ENCODE measurements around the gene TOMM22. TPM values are rescaled to one million over a fixed set of nuclear protein-coding genes. Genes with fewer than 3 reads are reported as not detected.

TOMM22 gene
- total RNA-seq, 1 experiment from 2014 or later = 105 TPM

- Mint-ChIP-seq H3K4me1 (ENCODE audit: low read depth, unreplicated experiment) (peaks cover 22% of the 10 kb centered on the region), H3K36me3 (ENCODE audit: insufficient read depth, unreplicated experiment) (peaks cover 28% of the 10 kb centered on the region), H3K9me3 (ENCODE audit: low read depth, unreplicated experiment) (no peaks in the 10 kb centered on the region), H3K27ac (ENCODE audit: unreplicated experiment) (no peak overlapping the region), H3K4me3 (ENCODE audit: low read depth, unreplicated experiment) (no peak overlapping the region), H3K27me3 (ENCODE audit: unreplicated experiment) (no peaks in the 10 kb centered on the region)
- intact Hi-C loops (cut with micrococcal nuclease; ENCODE audit: unreplicated experiment) = no loop called here
- TF ChIP-seq, protein P1, sequence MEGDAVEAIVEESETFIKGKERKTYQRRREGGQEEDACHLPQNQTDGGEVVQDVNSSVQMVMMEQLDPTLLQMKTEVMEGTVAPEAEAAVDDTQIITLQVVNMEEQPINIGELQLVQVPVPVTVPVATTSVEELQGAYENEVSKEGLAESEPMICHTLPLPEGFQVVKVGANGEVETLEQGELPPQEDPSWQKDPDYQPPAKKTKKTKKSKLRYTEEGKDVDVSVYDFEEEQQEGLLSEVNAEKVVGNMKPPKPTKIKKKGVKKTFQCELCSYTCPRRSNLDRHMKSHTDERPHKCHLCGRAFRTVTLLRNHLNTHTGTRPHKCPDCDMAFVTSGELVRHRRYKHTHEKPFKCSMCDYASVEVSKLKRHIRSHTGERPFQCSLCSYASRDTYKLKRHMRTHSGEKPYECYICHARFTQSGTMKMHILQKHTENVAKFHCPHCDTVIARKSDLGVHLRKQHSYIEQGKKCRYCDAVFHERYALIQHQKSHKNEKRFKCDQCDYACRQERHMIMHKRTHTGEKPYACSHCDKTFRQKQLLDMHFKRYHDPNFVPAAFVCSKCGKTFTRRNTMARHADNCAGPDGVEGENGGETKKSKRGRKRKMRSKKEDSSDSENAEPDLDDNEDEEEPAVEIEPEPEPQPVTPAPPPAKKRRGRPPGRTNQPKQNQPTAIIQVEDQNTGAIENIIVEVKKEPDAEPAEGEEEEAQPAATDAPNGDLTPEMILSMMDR (IDR thresholded peaks at IDR 0.05; ENCODE audit: unreplicated experiment) = no peak
- no peak for DNase-seq
- no TSS peak for BruUV-seq (replicated peaks)
- CTCF ChIA-PET = no interaction called here
Observed at GRCh38 chr22:38653741-38654140, 28.0 kb upstream of the TOMM22 start.

DNA sequence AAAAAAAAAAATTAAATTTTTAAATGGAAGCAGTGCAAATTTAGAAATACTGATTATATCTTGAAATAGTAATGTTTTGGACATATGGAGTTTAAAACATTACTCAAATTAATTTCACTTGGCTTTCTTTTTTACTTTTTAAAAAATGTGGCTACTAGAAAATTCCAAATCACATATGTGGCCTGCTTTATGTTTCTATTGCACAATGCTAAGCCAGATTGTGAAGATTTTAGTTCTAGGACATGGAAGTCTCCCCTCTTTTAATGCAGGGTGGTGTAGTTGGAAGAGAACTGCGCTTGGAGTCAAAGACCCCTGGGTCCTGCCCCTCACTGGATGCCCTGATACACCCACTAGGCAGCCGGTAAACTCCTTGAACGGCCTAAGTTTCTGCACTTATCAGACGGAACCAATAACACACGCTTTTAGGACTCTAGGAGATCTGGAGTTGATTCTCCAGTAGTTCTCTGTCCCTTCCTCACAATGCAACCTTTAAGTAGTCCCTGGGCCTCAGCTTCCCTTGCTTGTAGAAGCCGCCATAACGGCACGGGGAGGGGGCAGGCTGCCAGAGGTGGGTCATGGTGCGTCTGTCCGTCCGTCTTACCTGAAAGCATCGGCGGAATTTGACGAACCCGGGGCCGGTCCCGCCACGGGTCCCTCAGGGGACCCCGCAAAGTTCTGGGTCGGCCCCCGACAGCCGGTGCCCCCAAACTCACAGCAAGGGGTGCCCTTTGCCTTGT, 26.1 kb upstream of the TOMM22 start:
- CTCF ChIA-PET = no interaction called here
- no peak for DNase-seq
- Mint-ChIP-seq H3K4me1 (ENCODE audit: low read depth, unreplicated experiment) (peaks cover 7% of the 10 kb centered on the region), H3K27ac (ENCODE audit: unreplicated experiment) (peak overlapping the region; percentile 99), H3K36me3 (ENCODE audit: insufficient read depth, unreplicated experiment) (peaks cover 28% of the 10 kb centered on the region), H3K27me3 (ENCODE audit: unreplicated experiment) (no peaks in the 10 kb centered on the region), H3K9me3 (ENCODE audit: low read depth, unreplicated experiment) (no peaks in the 10 kb centered on the region), H3K4me3 (ENCODE audit: low read depth, unreplicated experiment) (peak overlapping the region; percentile 96)
- TSS peak; percentile 83 for BruUV-seq (replicated peaks)
- intact Hi-C loops (cut with micrococcal nuclease; ENCODE audit: unreplicated experiment) = no loop called here
- TF ChIP-seq, protein P1 (IDR thresholded peaks at IDR 0.05; ENCODE audit: unreplicated experiment) = no peak

- H3K4me3 Mint-ChIP-seq (ENCODE audit: low read depth, unreplicated experiment) = peak within 1 kb of the TSS; percentile 96
- peak within 1 kb of the TSS; percentile 99 for H3K27ac Mint-ChIP-seq (ENCODE audit: unreplicated experiment)
- peak; percentile 90 for DNase-seq
- H3K27me3 Mint-ChIP-seq (ENCODE audit: unreplicated experiment) = no peaks in the 10 kb centered on the region
- H3K9me3 Mint-ChIP-seq (ENCODE audit: low read depth, unreplicated experiment) = no peaks in the 10 kb centered on the region
- CTCF ChIA-PET = interaction anchor here (1.0 to 1.4 kb wide), 2 partner anchors 26 to 39 kb away, joined by 3 to 5 read pairs; partner anchors contain the start of gene TOMM22
- TSS peak; percentile 71 for BruUV-seq (replicated peaks)
- H3K36me3 Mint-ChIP-seq (ENCODE audit: insufficient read depth, unreplicated experiment) = peaks cover 28% of the 10 kb centered on the region
- TF ChIP-seq, protein P1 (IDR thresholded peaks at IDR 0.05; ENCODE audit: unreplicated experiment) = no peak
- no peaks in the 10 kb centered on the region for H3K4me1 Mint-ChIP-seq (ENCODE audit: low read depth, unreplicated experiment)
- intact Hi-C loops (cut with micrococcal nuclease; ENCODE audit: unreplicated experiment) = no loop called here
Observed at GRCh38 chr22:38656256-38657044, 25.3 kb upstream of the TOMM22 start, which contains the start of the genes CBY1 and FAM227A. TSS of gene CBY1 (plus strand) at chr22:38656638. CDS start at chr22:38668055, 11,417 bp downstream. TSS of gene FAM227A (minus strand) at chr22:38656392. CDS start at chr22:38650168, 6,224 bp downstream.

- intact Hi-C loops (cut with micrococcal nuclease; ENCODE audit: unreplicated experiment) = no loop called here
- BruUV-seq (replicated peaks) = no TSS peak
- peak overlapping the region; percentile 99 for H3K27ac Mint-ChIP-seq (ENCODE audit: unreplicated experiment)
- DNase-seq = peak; percentile 27
- peaks cover 33% of the 10 kb centered on the region for H3K36me3 Mint-ChIP-seq (ENCODE audit: insufficient read depth, unreplicated experiment)
- TF ChIP-seq, protein P1 (IDR thresholded peaks at IDR 0.05; ENCODE audit: unreplicated experiment) = no peak
- no peaks in the 10 kb centered on the region for H3K9me3 Mint-ChIP-seq (ENCODE audit: low read depth, unreplicated experiment)
- CTCF ChIA-PET = interaction anchor here (0.6 to 1.4 kb wide), 4 partner anchors 25 to 87 kb away, joined by 3 to 5 read pairs (median 3); partner anchors contain the start of genes DMC1 and TOMM22
- H3K4me3 Mint-ChIP-seq (ENCODE audit: low read depth, unreplicated experiment) = peak overlapping the region; percentile 96
- H3K27me3 Mint-ChIP-seq (ENCODE audit: unreplicated experiment) = no peaks in the 10 kb centered on the region
- no peaks in the 10 kb centered on the region for H3K4me1 Mint-ChIP-seq (ENCODE audit: low read depth, unreplicated experiment)
Observed at GRCh38 chr22:38657045-38657909, 24.5 kb upstream of the TOMM22 start.

All from Calu3 (cell line).